DMS153 treated with DMSO at 0.1 percent for 48 hours (cell line): Measurements from ENCODE around the gene NAPSA.

Experiments
- DNase-seq: peaks from one replicate; lab custom pipeline; 2025; ENCODE audit not compliant: unreplicated experiment; lab: John Stamatoyannopoulos, UW

The NAPSA gene

DNA sequence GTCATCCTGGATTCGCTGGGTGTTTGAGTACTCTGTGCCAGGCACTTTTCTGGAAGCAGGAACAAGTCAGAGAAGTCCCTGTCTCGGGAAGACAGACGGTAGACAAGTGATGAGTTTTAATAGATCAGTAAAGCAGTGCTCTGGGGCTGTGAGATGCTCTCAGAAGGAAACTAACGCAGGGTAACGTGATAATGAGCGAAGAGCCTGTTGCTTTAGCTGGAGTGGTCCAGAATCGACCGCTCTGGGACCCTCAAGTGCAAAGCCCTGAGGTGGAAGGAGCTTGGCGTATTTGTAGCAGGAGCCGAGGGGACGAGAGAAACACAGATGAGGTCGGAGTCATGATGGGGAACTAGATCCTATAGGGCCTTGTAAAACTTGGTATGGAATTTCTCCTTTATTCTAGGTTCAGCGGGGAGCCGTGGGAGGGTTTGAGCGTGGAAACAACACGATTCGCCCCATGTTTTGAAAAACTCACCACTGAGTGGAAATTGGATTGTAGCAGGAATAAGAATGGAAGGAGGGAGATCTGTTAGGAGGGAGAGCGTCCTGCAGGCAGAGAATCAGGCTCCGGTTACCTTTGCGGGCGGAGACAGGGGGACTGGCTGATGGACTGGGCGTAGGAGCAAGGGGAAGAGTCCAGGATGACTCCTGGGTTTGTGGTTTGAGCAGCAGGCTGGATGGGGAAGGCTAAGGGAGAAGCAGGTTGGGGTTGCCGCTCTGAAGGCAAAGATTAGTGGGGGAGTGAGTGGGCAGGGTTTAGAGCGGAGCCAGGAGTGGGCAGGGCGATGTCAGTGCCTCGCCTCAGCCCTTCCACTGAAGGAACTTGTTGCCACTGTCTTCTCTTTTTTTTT, 19.5 kb upstream of the NAPSA start:
- DNase-seq: no peak

DNA sequence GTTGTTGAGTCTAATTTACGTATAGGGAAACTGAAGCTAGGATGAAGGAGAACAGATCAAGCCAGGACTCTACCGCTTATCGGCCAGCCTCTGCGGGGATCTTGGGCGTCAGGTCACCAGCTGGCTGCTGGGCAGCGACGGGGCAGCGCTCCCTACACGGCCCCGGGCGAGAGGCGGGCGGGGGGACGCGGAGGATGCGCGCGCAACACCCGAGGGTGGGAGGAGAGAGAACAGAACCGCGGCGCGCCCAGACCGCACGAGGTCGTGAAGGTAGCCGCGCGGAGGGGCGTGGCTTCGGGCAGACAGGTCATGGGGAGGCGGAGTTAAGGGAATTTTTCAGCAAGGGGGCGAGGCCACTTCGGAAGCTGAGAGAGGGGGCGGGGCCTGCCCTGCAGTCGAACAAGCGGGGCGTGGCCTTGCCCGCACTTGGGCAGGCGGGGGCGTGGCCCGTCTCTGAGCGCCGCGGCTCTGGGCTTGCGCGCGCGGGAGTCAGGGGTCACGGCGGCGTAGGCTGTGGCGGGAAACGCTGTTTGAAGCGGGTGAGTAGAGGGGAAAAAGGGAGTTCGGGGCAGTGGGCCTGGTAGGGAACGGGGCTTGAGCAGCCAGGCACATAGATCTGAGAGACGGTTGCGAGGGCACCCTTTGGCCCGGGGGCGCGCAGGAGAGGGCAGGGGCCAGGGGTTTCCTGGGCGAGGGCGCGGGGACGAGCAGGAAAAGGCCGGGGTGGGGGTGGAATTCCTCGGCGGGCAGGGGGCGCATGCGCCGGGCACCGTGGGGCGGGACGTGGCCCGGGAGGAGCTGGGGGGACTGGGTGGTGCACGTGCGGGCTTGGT, 18.6 kb upstream of the NAPSA start, which contains the start of gene POLD1:
Gene POLD1 (plus strand): TSS at position 496 of the 833 bp plus-strand sequence. CDS start 14,505 bp downstream, outside the sequence.
- DNase-seq: peak; percentile 98

DNA sequence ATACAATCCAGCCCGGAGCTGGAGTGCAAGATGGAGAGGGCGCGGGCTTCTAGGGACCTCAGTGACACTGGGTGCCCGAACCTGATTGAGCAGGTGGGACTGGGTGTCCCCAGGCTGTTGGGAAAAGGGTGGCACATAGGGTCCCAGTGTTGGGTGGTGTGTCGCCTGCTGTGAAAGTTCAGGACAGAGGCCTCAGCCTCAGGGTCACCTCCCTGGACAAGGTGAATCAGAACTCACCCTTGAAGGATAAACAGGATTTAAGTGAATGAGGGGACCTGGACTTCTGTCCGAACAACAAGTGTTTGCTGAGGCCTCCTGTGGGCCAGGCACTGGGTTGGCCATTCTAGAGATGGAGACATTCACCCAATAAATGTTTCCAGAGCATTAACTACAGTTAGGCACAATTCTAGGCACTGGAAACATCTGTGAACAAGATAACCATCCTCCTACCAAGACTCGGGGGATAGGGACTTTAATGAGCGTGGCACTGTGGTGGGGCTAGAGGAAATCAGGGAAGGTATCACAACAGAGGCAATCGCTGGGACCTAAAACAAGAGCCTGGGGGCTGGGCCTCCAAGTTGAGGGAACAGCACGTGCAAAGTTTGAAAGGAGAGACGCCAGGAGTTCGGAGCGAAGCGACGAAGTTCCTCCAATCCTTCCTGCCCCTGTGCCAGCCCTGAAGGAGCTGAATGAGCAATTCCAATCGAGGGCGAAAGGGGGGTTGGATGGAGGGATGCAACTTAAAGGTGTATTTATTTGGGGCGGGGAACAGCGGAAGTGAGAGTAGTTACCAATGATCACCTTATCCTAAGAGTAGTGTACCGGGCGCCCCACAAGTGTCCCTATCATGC, 17.8 kb upstream of the NAPSA start:
- no peak for DNase-seq

DNA sequence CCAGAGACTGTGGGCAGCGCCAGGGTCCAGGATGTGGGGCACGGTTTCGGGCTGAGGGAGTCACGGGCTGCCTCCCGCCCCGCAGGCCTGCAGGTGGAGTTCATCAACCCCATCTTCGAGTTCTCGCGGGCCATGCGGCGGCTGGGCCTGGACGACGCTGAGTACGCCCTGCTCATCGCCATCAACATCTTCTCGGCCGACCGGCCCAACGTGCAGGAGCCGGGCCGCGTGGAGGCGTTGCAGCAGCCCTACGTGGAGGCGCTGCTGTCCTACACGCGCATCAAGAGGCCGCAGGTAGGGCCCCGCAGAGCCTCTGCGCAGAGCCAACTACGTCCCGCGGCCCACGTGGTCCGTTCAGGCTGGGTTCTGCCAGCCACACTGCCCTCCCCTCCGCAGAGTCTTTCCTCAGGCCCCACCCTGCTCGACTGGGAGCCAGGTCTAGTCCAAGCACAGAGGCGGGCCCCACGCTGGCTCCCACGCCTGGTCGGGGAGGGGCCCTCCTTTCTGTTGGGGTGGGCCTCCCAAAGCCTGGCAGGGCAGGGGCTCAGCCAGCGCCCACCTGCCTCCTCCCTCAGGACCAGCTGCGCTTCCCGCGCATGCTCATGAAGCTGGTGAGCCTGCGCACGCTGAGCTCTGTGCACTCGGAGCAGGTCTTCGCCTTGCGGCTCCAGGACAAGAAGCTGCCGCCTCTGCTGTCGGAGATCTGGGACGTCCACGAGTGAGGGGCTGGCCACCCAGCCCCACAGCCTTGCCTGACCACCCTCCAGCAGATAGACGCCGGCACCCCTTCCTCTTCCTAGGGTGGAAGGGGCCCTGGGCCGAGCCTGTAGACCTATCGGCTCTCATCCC, 16.7 kb upstream of the NAPSA start:
- DNase-seq: no peak

DNA sequence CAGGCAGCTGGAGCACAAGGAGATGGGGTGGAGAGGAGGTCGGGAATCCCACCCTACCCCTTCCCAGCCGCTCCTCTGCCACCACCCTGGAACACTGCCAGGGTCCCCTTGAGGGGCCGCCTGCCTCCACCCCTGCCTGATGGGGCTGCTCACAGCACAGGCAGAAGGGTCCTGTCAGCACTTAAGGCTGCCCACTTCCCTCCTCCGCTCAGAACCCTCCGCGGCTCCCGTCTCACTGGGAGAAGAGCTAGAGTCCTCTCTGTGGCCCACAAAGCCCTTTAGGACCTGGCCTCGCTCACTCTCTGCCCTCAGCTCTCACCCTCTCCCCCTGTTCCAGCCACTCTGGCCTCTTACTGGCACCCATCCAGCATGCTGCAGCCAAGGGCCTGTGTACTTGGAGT, 15.3 kb upstream of the NAPSA start:
- DNase-seq: no peak

DNA sequence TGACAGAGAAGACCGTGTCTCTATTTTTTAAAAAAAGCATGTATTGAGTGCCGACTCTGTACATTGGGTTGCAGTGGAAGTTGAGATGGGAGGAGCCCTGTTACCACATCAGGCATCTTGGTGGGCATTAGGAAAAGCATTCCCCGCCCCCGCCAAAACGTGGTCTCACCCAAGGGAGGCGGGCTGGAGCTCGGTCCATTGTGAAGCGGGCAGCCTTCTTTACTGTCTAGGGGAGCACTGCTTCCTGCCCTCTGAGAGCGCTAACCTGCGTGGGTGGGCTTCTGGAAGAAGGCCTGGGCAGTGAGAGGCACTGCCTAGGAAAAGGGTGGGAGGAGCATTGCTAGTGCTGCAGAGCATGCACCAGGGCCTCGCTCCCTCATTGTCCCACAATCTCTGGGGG, 14.7 kb upstream of the NAPSA start:
- no peak for DNase-seq

DNA sequence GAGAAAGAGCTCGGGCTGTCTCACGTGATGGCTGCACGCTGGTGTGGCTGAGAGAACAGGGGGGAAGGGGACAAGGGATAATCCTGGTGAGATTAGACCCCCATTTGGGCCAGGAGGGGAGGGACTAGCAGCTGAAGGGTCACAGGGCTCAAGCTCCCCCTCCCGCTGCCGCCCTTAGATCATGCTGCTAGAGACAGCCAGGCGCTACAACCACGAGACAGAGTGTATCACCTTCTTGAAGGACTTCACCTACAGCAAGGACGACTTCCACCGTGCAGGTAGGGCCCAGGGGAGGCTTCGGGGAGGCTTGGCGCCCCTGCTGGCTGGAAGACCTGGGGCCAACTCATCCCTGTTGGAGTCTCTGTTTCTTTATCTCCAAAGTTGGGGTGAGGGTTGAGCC, 14.2 kb upstream of the NAPSA start:
- no peak for DNase-seq

DNA sequence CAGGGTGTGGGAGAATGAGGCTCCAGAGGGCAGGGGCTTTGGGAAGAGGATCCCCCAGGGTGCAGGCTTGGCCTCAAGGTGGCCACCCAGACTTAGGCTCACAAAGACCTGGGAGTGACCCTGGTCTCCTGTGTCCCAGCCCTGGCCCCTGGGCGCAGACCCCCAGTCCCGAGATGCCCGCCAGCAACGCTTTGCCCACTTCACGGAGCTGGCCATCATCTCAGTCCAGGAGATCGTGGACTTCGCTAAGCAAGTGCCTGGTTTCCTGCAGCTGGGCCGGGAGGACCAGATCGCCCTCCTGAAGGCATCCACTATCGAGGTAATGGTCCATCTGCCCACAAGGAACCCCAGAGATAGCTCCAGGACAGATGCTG, 13.4 kb upstream of the NAPSA start:
- no peak for DNase-seq

DNA sequence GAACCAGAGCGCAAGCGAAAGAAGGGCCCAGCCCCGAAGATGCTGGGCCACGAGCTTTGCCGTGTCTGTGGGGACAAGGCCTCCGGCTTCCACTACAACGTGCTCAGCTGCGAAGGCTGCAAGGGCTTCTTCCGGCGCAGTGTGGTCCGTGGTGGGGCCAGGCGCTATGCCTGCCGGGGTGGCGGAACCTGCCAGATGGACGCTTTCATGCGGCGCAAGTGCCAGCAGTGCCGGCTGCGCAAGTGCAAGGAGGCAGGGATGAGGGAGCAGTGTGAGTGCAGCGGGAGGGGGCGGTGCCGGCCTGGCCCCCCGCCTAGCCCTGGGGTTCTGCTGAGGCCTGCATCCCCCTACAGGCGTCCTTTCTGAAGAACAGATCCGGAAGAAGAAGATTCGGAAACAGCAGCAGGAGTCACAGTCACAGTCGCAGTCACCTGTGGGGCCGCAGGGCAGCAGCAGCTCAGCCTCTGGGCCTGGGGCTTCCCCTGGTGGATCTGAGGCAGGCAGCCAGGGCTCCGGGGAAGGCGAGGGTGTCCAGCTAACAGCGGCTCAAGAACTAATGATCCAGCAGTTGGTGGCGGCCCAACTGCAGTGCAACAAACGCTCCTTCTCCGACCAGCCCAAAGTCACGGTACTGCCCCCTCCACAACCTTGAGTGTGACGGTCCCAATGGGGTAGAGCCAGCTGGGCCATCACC, 12.9 kb upstream of the NAPSA start:
- no peak for DNase-seq

DNA sequence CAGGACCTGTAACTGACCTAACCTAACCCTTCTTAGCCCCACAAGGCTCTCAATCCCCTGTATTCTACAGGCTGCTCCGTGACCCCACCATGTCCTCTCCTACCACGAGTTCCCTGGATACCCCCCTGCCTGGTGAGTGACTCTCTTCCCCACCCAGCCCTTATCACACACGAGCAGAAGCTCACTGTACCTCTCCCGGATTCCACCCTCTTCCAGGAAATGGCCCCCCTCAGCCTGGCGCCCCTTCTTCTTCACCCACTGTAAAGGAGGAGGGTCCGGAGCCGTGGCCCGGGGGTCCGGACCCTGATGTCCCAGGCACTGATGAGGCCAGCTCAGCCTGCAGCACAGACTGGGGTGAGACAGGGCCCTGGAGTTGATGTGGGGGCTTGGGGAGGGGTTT, 12.1 kb upstream of the NAPSA start:
- no peak for DNase-seq

DNA sequence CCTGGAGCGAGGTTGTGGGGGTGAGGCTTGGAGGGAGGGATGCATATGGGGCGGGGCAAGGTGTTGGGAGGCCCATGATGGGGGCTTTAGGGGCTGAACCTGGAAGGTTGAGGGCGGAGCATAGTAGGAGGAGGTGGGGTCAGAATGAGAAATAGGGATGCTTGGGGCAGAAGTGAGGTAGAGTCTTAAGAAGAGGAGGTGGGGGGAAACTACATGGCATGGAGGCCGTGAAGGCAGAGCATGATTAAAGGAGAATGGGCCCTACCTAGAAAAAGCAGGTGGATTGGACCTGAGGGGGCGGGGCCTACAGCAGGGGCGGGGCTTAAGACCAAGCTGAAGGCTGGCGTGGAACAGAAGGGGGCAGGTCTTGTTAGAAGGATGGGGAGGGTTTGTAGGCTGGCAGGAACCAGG, 11.6 kb upstream of the NAPSA start:
- peak; percentile 32 for DNase-seq

DNA sequence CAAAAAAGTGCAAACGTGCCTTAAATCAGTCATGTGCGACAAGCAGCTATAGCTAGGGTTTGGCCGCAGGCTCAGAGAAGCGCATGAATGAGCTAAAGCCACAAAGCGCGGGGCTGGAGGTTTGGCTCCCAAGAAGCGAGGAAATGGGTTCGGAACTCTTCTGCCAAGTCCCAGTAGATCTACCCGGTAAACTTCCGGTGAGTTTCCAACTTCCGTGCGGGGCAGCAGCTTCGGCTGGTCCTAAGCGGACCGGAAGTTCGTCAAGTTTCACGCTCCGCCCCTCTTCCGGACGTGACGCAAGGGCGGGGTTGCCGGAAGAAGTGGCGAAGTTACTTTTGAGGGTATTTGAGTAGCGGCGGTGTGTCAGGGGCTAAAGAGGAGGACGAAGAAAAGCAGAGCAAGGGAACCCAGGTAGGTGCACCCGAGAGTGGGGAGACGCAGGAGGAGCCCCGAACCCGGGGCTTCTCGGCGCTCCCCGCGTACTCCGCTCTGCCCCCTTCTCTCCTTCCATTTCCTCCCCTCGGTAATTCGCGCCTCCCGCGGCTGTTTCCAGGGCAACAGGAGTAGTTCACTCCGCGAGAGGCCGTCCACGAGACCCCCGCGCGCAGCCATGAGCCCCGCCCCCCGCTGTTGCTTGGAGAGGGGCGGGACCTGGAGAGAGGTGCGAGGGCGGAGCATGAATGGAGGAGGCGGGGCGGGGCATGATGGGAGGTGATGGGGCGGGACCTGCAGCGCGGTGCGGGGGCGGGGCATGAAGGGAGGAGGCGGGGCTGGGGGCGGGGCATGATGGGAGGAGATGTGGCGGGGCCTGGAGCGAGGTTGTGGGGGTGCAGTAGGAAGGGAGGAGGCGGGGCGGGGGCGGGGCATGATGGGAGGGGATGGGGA, 11.0 kb upstream of the NAPSA start, which contains the start of gene NR1H2:
Gene NR1H2 (plus strand): TSS at position 292 of the 885 bp plus-strand sequence. CDS start 1,149 bp downstream, outside the sequence.
- peak; percentile 90 for DNase-seq

DNA sequence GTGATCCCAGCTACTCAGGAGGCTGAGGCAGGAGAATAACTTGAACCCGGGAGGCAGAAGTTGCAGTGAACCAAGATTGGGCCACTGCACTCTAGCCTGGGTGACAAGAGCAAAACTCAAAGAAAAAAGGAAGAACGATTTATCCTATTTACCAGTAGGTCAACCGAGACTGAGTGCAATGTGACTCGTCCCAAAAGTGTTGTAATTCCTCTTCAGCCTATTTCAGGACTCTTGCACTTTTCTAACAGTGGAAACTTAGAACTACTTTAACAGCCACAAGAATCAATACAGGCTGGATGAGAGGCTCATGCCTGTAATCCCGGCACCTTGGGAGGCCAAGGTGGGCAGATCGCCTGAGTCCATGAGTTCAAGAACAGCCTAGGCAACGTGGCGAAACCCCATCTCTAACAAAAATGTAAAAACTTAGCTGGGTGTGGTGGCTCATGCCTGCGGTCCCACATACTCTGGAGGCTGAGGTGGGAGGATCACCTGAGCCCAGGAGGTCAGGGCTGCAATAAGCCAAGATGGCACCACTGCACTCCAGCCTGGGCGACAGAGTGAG, 6.6 kb upstream of the NAPSA start:
- no peak for DNase-seq

DNA sequence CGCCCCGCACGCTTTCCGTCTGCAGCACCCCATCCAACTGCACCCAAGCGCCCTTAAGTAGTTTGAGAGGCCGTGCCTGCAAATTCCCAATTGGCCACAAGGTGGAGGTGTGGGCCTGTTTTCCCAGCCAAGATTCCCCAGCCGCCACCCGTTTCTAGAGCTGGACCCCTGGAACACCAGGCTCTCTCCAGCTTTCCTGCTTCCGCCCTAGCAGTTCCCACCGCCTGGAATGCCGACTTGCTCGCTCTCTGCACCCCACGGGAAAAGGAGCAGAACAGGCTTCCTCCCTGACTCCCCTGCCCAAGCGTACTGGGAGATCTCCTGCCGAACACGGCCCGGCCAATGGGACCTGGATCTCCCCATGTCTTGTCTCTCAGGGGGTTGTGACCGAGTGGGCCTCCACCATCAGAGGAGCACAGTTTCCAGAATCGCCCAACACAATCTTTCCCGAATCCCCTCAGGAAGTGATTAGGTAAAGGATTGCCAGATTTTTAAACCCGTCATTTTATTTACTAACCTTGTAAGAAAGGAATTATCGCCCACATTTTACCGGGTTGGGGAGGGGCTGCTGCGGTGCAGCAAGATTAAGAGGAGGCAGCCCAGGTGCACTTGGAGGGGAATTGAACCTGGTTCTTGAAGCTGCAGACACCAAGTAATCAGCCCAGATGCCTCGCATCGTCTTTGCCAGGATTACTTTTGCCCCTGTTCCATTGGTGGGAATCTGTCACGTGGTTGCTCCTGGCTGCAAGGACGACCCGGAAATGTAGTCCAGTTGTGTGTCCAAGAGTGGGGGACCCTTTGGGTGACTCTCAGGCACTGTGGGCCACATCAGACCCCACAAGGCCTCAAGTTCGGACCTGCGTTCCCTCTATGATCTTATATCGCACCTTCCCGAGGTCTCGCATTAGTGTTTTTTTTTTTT, 3.5 kb upstream of the NAPSA start:
- DNase-seq: peak; percentile 82

DNA sequence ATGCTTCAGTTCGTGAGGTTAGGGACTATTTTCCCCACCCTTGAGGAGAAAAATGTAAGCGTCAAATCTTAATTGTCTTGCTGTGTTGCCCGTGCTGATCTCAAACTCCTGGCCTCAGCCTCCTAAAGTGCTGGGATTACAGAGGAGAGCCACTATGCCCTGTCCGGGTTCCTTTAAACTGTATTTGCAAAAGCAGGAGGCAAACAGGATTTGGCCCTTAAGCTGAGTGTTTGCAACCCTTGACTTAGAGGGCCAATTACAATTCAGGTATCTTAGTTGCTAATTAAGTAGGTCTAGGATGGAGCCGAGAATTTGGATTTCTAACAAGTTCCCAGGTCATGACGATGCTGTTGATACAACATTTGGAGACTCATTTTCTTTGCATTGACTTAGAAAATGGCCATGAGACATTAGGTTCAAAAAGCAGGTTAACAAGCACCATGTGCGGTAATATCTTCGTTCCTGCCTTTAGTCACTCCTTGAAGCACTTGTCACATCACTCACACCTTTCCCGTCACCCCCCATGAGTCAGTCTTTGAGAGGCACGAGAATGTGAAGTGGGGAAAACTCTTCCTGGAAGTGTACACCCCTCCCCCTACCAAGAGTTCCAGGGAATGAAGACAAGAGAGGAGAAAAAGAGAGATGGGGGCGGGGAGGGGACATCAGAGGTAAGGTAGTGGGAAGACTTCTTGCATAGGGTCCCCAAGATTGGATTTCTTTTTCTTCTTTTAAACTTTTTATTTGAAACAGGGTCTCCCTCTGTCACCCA, 2.6 kb downstream of the NAPSA start:
- DNase-seq: no peak

DNA sequence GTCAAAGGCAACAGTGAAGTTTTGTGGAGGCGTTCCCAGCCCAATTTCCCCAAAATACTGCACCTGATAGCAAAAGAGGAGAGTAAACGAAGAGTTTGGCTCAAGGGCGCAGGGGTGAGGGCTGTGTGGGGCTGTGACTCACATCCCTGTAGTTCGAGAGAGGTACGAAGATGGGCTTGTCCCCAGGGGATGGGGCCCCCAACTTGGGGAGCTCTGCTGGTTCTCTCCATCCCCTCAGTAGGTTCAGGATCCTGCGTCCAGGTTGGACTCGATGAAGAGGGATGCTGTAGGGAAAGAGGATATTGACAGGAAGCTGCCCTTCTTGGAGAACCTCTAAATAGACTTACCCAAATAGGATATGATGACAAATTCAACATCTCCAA, 3.4 kb downstream of the NAPSA start:
- DNase-seq: no peak
